Measurements from ENCODE around the gene NEDD4L. TPM values are rescaled to one million over a fixed set of nuclear protein-coding genes. Genes with fewer than 3 reads are reported as not detected.

NEDD4L gene
- total RNA-seq, 1 donor from 2014 or later = 41.4 TPM

DNA sequence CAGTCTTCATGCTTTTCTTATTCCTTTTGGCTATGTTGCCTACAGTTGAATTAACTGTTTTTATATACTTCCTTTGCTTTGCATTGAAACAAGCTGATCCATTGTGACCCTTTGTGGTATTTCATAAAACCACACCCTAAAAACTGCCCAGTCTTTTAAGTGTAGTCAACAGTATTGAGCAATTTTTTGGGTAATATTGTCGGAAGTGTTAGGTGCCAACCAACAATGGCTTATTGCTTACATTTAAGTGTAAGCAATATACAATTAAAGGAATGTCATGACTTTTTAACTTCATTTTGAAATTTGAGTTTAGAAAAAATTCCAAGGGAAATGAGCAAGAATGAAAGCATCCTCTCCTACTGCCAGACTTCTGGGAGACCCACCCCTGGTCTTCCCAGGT lies 174.1 kb downstream of the NEDD4L start:
- Mint-ChIP-seq H3K27ac (ENCODE audit: unreplicated experiment) (no peak overlapping the region), H3K4me3 (no peak overlapping the region)

GRCh38 chr18:58221060-58221725 lies 177.2 kb downstream of the NEDD4L start:
- DNase-seq (ENCODE audit: low read depth, low spot score) = no peak
- Mint-ChIP-seq H3K27me3 (ENCODE audit: low read depth) (no peaks in the 10 kb centered on the region), H3K36me3 (ENCODE audit: low read depth) (no peaks in the 10 kb centered on the region), H3K9me3 (no peaks in the 10 kb centered on the region), H3K4me3 (peak overlapping the region; percentile 5), H3K4me1 (peaks cover 65% of the 10 kb centered on the region), H3K27ac (ENCODE audit: unreplicated experiment) (peak overlapping the region; percentile 20)
- no peak for TF ChIP-seq CTCF (conservative IDR thresholded peaks at IDR 0.05)

More for the DNA sequence above, 174.1 kb downstream of the NEDD4L start:
- TF ChIP-seq CTCF (conservative IDR thresholded peaks at IDR 0.05) = no peak
- Mint-ChIP-seq H3K4me1 (peaks cover 41% of the 10 kb centered on the region), H3K9me3 (no peaks in the 10 kb centered on the region), H3K27me3 (ENCODE audit: low read depth) (no peaks in the 10 kb centered on the region), H3K36me3 (ENCODE audit: low read depth) (no peaks in the 10 kb centered on the region)
- DNase-seq (ENCODE audit: low read depth, low spot score) = no peak

- peaks cover 59% of the 10 kb centered on the region for H3K4me1 Mint-ChIP-seq
These were observed 178.6 kb downstream of the NEDD4L start for GRCh38 chr18:58222432-58223125.

GRCh38 chr18:58223717-58224424 lies 179.8 kb downstream of the NEDD4L start:
- peak overlapping the region; percentile 95 for H3K27ac Mint-ChIP-seq (ENCODE audit: unreplicated experiment)
- TF ChIP-seq CTCF (conservative IDR thresholded peaks at IDR 0.05) = no peak
- DNase-seq (ENCODE audit: low read depth, low spot score) = no peak
- H3K27me3 Mint-ChIP-seq (ENCODE audit: low read depth) = no peaks in the 10 kb centered on the region
- H3K9me3 Mint-ChIP-seq = no peaks in the 10 kb centered on the region
- H3K4me3 Mint-ChIP-seq = peak overlapping the region; percentile 29
- no peaks in the 10 kb centered on the region for H3K36me3 Mint-ChIP-seq (ENCODE audit: low read depth)
- H3K4me1 Mint-ChIP-seq = peaks cover 65% of the 10 kb centered on the region

More at GRCh38 chr18:58222432-58223125, 178.6 kb downstream of the NEDD4L start:
- H3K4me3 Mint-ChIP-seq = peak overlapping the region; percentile 28
- H3K9me3 Mint-ChIP-seq = no peaks in the 10 kb centered on the region
- no peak for TF ChIP-seq CTCF (conservative IDR thresholded peaks at IDR 0.05)
- no peaks in the 10 kb centered on the region for H3K36me3 Mint-ChIP-seq (ENCODE audit: low read depth)
- H3K27ac Mint-ChIP-seq (ENCODE audit: unreplicated experiment) = no peak overlapping the region
- H3K27me3 Mint-ChIP-seq (ENCODE audit: low read depth) = no peaks in the 10 kb centered on the region
- no peak for DNase-seq (ENCODE audit: low read depth, low spot score)

DNA sequence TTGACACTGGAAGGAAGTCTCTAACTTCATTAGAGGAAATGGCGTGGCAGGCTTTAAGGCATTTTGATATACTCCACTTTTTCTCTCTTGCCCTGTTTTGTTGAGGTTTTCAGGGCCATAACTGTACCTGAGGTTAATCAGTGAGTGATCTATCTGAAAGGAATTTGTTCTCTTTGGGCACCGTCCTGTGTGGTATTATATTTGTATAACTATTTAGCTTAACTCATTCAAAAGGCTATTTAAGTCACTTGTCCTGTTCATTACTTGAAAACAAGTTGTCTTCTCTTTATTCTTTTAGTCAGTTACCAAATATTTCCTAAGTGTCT lies 180.4 kb downstream of the NEDD4L start:
- DNase-seq (ENCODE audit: low read depth, low spot score) = no peak
- no peak overlapping the region for H3K4me3 Mint-ChIP-seq
- no peaks in the 10 kb centered on the region for H3K36me3 Mint-ChIP-seq (ENCODE audit: low read depth)
- peaks cover 65% of the 10 kb centered on the region for H3K4me1 Mint-ChIP-seq
- TF ChIP-seq CTCF (conservative IDR thresholded peaks at IDR 0.05) = no peak
- H3K9me3 Mint-ChIP-seq = no peaks in the 10 kb centered on the region
- no peaks in the 10 kb centered on the region for H3K27me3 Mint-ChIP-seq (ENCODE audit: low read depth)
- H3K27ac Mint-ChIP-seq (ENCODE audit: unreplicated experiment) = peak overlapping the region; percentile 95
